GM12878 (cell line): ENCODE results near the gene MARCHF10. TPM values are rescaled to one million over a fixed set of nuclear protein-coding genes. Genes with fewer than 3 reads are reported as not detected.

ENCODE experiments used
- ATAC-seq: fragments of 200-7000 bp; cut with Tn5 transposase; 3 replicates; pipeline ENCODE4 v1.9.1; 2020; ENCODE audit warnings: mild to moderate bottlenecking, moderate library complexity
- BruUV-seq: library from RNA; stranded (reverse); fragments of 400-500 nt; replicated peaks from 2 replicates; lab custom pipeline; 2021; lab: Mats Ljungman, UMichigan
- CTCF ChIA-PET: fragments of 300-600 bp; sonication (Branson Sonifier 250); formaldehyde crosslinking; extraction: SDS; loops from one replicate; lab custom pipeline; 2021; ENCODE audit warnings: inconsistent platforms; lab: Yijun Ruan, JAX
- POLR2A ChIA-PET: fragments of 350-600 bp; formaldehyde crosslinking; extraction: SDS; loops from one replicate; lab custom pipeline; 2021; ENCODE audit warnings: inconsistent platforms; lab: Charles Lee
- RAD21 ChIA-PET: fragments of 300-600 bp; sonication (Branson Sonifier 250); formaldehyde crosslinking; loops from one replicate; lab custom pipeline; 2023; ENCODE audit warnings: antibody characterized with exemption; ENCODE audit not compliant: unreplicated experiment; lab: Charles Lee
- SMC1A ChIA-PET: fragments of 300-600 bp; sonication (Branson Sonifier 250); formaldehyde crosslinking; loops from one replicate; lab custom pipeline; 2023; ENCODE audit not compliant: unreplicated experiment, uncharacterized antibody; lab: Charles Lee
- DNase-seq: peaks from one replicate; pipeline ENCODE4 v3.0.0-alpha.2; 2011; ENCODE audit warnings: low read depth, low spot score
- FAIRE-seq: peaks from 3 replicates; lab custom pipeline; 2011; peaks lifted over from hg19 to GRCh38; lab: Jason Lieb, UNC
- H2AFZ ChIP-seq: 2 replicates; pipeline ENCODE4 v1.6.0; 2011; ENCODE audit warnings: low read depth, low read length, control low read depth; ENCODE audit not compliant: control insufficient read depth
- H3K27ac ChIP-seq: 2 replicates; pipeline ENCODE4 v1.5.1; 2011; ENCODE audit warnings: control low read depth; ENCODE audit not compliant: control insufficient read depth, insufficient read depth
- H3K27me3 ChIP-seq, 2 experiments: replicated peaks in 1 of 2; 2 replicates each; pipeline versions ENCODE4 v1.6.0 to v1.6.1; 2011; ENCODE audit warnings: low read length in 1 of 2; ENCODE audit not compliant: control insufficient read depth in 2 of 2, insufficient read depth in 2 of 2
- H3K36me3 ChIP-seq, 2 experiments: 2 replicates each; pipeline ENCODE4 v1.5.1; 2011; ENCODE audit warnings: low read length in 1 of 2; ENCODE audit not compliant: control insufficient read depth in 2 of 2, insufficient read depth in 2 of 2
- H3K4me1 ChIP-seq: 2 replicates; pipeline ENCODE4 v1.6.1; 2011; ENCODE audit warnings: mild to moderate bottlenecking, low read length, moderate library complexity, mixed read lengths; ENCODE audit not compliant: control insufficient read depth, insufficient read depth
- H3K4me2 ChIP-seq: 2 replicates; pipeline ENCODE4 v1.6.0; 2011; ENCODE audit warnings: control low read depth; ENCODE audit not compliant: control insufficient read depth, insufficient read depth
- H3K4me3 ChIP-seq: fragments of 200-600 bp; sonication (generic); 2 replicates; pipeline ENCODE4 v1.5.1; 2016
- H3K79me2 ChIP-seq: 2 replicates; pipeline ENCODE4 v1.6.0; 2011; ENCODE audit warnings: low read length; ENCODE audit not compliant: control insufficient read depth, insufficient read depth
- H3K9ac ChIP-seq: 2 replicates; pipeline ENCODE4 v1.8.0; 2011; ENCODE audit warnings: low read length, control low read depth, mixed read lengths; ENCODE audit not compliant: control insufficient read depth, insufficient read depth
- H3K9me3 ChIP-seq: replicated peaks from 3 replicates; pipeline ENCODE4 v1.5.1; 2011; ENCODE audit warnings: mild to moderate bottlenecking, low read length; ENCODE audit not compliant: control insufficient read depth, insufficient read depth
- H4K20me1 ChIP-seq: 2 replicates; pipeline ENCODE4 v1.6.0; 2011; ENCODE audit not compliant: control insufficient read depth, insufficient read depth
- BCL3 ChIP-seq: IDR thresholded peaks from 2 replicates; pipeline ENCODE4 v1.6.1; 2011; ENCODE audit warnings: borderline replicate concordance, low read depth, mild to moderate bottlenecking, moderate library complexity, low read length; ENCODE audit not compliant: insufficient read depth, poor library complexity, severe bottlenecking
- BHLHE40 ChIP-seq, 2 experiments: fragments of 450-650 bp in 1 of 2; IDR thresholded peaks; 2 replicates each; pipeline ENCODE4 v1.6.1; 2011 to 2017; ENCODE audit warnings: low read depth in 2 of 2, borderline replicate concordance in 1 of 2, improper control_type of control experiment in 1 of 2, low read length in 1 of 2, mild to moderate bottlenecking in 1 of 2
- CEBPZ ChIP-seq: fragments of 150-350 bp; IDR thresholded peaks from 2 replicates; pipeline ENCODE4 v1.6.1; 2016; ENCODE audit warnings: low read depth, low read length
- CHD1 ChIP-seq: IDR thresholded peaks from 2 replicates; pipeline ENCODE4 v1.6.1; 2012; ENCODE audit warnings: low read depth, low read length, improper control_type of control experiment
- GATAD2B ChIP-seq: fragments of 450-650 bp; conservative IDR thresholded peaks from 2 replicates; pipeline ENCODE4 v1.6.1; 2017; ENCODE audit warnings: low read depth, mild to moderate bottlenecking, moderate library complexity
- NFYB ChIP-seq: IDR thresholded peaks from 2 replicates; pipeline ENCODE4 v1.6.1; 2011; ENCODE audit warnings: low read depth, mild to moderate bottlenecking, low read length, improper control_type of control experiment, moderate library complexity; ENCODE audit not compliant: insufficient read depth
- RELB ChIP-seq: fragments of 450-650 bp; IDR thresholded peaks from 2 replicates; pipeline ENCODE4 v1.6.1; 2017; ENCODE audit warnings: low read depth, mild to moderate bottlenecking, moderate library complexity
- SKIL ChIP-seq: fragments of 450-650 bp; IDR thresholded peaks from 2 replicates; pipeline ENCODE4 v1.6.1; 2017; ENCODE audit warnings: mild to moderate bottlenecking, low read depth, inconsistent platforms; ENCODE audit not compliant: poor library complexity, severe bottlenecking
- SREBF1 ChIP-seq: IDR thresholded peaks from 2 replicates; pipeline ENCODE4 v1.6.1; 2012; ENCODE audit warnings: mild to moderate bottlenecking, low read length
- TCF3 ChIP-seq: IDR thresholded peaks from 2 replicates; pipeline ENCODE4 v1.6.1; 2012; ENCODE audit warnings: low read depth, mild to moderate bottlenecking, low read length, borderline replicate concordance; ENCODE audit not compliant: insufficient read depth
- ZNF384 ChIP-seq: IDR thresholded peaks from 2 replicates; pipeline ENCODE4 v1.6.1; 2012; ENCODE audit warnings: low read depth, mild to moderate bottlenecking, low read length, improper control_type of control experiment, borderline replicate concordance
- WGBS: methylation state at CpG from one replicate; pipeline ENCODE4 v1.1.6; 2016; ENCODE audit warnings: low lambda C conversion rate; ENCODE audit not compliant: insufficient replicate concordance, insufficient coverage; ENCODE audit errors: missing lambda C conversion rate; 5-methylcytosine and 5-hydroxymethylcytosine counted together
- in situ Hi-C: fragments of 300-500 bp; cut with MboI; formaldehyde crosslinking; loops from 9 replicates; pipeline ENCODE4 v1.14.3; 2018; ENCODE audit warnings: mixed read lengths
- intact Hi-C: fragments of 100-400 bp; cut with micrococcal nuclease; formaldehyde crosslinking; loops from one replicate; pipeline ENCODE4 v1.14.2; 2022; ENCODE audit not compliant: unreplicated experiment
- polyA plus RNA-seq, 11 experiments: library from polyadenylated mRNA; depleted of rRNA in 4 of 11; unstranded in 6 of 11; stranded (reverse) in 5 of 11; fragments of >200 nt; fragmentation: Nextera tagmentation in 4 of 11; fragmentation: Illumina TruSeq in 1 of 11; extraction: Ambion mirVana in 4 of 11; extraction: Trizol in 1 of 11; gene quantifications; 1 replicate in 1 of 11; 2 replicates in 10 of 11; pipeline versions ENCODE4 v1.2.1 to v1.2.3, GENCODE V29; 2011 to 2016; ENCODE audit warnings: inconsistent platforms in 2 of 11, missing spikeins in 2 of 11, low read depth in 1 of 11
- total RNA-seq, 4 experiments: library from RNA; depleted of rRNA in 3 of 4; stranded (reverse); fragments of >200 nt in 3 of 4; fragmentation: Illumina TruSeq in 1 of 4; extraction: Trizol in 1 of 4; gene quantifications; 2 replicates each; pipeline versions ENCODE4 v1.2.1 to v1.2.3, GENCODE V29; 2013 to 2021

Gene MARCHF10
- total and polyA plus RNA-seq, 10 of the 15 experiments (the other 5 are each of a cell fraction or from before 2014, with no cell fraction given) = 0.11 to 0.24 TPM; not detected in 8

- ChIA-PET SMC1A (no interaction called here), POLR2A (no interaction called here), CTCF (no interaction called here), RAD21 (no interaction called here)
- intact Hi-C loops = no loop called here
- H2AFZ ChIP-seq = no peak overlapping the region
- H3K4me1 ChIP-seq = no peaks in the 10 kb centered on the region
- H3K27ac ChIP-seq = no peak overlapping the region
- H4K20me1 ChIP-seq = no peaks in the 10 kb centered on the region
- FAIRE-seq = no peak
- H3K4me3 ChIP-seq = no peak overlapping the region
- peaks cover 3% of the 10 kb centered on the region; the same call in 2 of the 3 replicates for H3K9me3 ChIP-seq
- H3K36me3 ChIP-seq = no peaks in the 10 kb centered on the region
- H3K27me3 ChIP-seq = no peaks in the 10 kb centered on the region; a peak in 2 of 4 replicates
- no TSS peak for BruUV-seq
- no peaks in the 10 kb centered on the region for H3K79me2 ChIP-seq
- no peak for DNase-seq
- WGBS = 42% methylated on average over 3 of the region's 3 CpGs
- no peak overlapping the region for H3K4me2 ChIP-seq
- no peak for ATAC-seq
- no peak overlapping the region for H3K9ac ChIP-seq
- in situ Hi-C loops = no loop called here
- no peak for TF ChIP-seq SREBF1
- no peak for TF ChIP-seq TCF3
- TF ChIP-seq CHD1 = no peak
- TF ChIP-seq CEBPZ = no peak
- no peak for TF ChIP-seq NFYB
- TF ChIP-seq GATAD2B = no peak
- no peak for TF ChIP-seq SKIL
- TF ChIP-seq RELB = no peak
- TF ChIP-seq BCL3 = no peak
- no peak for TF ChIP-seq ZNF384
- no peak for TF ChIP-seq BHLHE40 (IDR thresholded peaks at IDR 0.05; ENCODE audit: borderline replicate concordance in 1 of 2, low read depth in 2 of 2, low read length in 1 of 2)
Measured at GRCh38 chr17:62665599-62665998, 142.5 kb downstream of the MARCHF10 start.
